GM21786 (cell line): Measurements from ENCODE around the gene ACP4.

Experiments used
- ATAC-seq: cut with Tn5 transposase; IDR thresholded peaks from one replicate; pipeline ENCODE4 v1.9.1; 2021; ENCODE audit not compliant: unreplicated experiment

Gene ACP4

DNA sequence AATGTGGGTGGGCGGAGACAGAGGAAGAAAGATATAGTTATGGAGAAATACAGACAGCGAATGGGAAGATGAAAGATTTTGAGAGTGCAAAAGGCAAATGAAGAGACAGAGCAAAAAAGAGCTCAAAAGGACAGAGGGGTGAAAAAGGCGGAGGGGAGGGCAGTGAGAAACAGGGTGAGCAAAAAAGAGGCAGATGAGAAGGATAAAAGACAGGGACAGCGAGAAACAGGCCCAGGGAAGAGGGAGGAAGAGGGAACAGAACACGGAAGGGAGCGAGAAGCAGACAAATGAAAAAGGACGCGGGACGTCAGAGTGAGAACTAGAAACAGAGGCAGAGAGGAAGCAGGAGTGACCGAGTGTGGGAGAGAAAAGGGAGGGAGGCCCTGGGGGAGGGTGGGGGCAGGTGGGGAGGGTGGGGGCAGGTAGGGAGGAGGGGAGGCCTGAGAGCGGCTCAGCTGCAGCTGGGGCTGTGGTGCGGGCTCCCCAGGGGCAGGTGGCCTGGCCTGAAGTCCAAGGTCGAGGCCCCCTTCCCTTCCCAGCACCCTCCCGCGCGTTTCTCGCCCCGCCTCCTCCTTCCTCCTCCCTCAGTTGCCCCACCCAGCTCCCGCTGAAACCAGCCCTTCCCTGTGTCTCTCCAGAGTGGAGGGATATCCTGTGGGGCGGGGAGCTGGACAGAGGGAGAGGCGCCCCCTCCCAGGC, 30.5 kb downstream of the ACP4 start:
- ATAC-seq: no peak

DNA sequence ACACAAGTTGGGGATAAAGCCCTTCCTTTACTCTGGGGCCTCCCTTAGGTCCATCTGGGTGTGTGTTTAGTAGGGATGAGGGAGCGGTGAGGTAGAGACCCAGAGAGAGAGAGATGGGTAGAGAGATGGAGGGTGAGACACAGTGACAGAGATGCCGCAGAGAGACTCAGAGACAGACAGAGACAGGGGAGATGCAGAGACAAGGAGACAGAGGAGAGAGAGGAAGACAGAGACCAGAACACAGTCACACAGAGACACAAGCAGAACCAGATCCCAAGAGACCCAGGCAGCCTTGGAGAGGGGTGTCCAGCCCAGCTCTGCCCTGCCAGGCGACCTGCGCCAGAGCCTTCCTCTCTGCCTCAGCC, 31.0 kb downstream of the ACP4 start:
- ATAC-seq: no peak

GRCh38 chr19:50821622-50822021, 31.4 kb downstream of the ACP4 start:
- ATAC-seq: no peak

GRCh38 chr19:50822661-50823208, 32.5 kb downstream of the ACP4 start:
- ATAC-seq: no peak

GRCh38 chr19:50823389-50824042, 33.3 kb downstream of the ACP4 start, which contains the start of gene KLK1:
KLK1 (minus strand) TSS chr19:50823787; CDS start chr19:50823748, 39 bp downstream.
- no peak for ATAC-seq

DNA sequence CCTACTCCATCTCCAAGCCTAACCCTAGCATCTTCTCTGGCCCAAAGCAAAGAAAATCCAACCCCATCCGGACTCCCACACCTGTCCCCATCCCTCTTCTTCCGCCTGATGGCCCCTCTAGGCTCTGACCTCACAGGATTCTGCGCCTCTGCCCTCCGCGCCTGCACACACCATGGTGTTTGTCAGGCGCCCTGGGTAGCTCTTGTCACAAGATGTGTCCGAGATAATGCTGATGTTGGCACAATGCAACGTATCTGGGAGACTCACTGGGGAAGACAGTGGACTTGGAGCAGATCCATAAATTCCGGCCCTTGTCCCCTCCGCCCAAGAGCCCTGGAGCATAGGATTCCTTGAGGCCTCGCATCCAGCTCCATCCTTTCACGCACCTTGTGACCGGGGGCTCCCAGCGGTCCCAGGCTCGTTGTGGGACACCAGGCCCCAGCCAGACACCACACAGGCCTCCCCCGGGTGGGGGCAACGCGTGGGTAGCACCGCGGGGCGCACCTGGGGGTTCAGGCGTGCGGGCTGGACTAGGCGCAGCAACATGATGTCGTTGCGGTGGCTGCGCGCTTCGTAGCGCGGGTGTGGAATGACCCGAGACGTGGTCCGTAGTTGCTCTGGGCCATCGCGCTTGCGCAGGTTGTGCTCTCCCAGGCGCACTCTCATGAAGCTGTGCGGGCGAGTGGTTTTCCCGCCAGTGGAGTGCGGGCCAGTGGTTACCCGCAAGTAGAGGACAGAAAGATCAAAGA, 36.5 kb downstream of the ACP4 start:
- no peak for ATAC-seq

DNA sequence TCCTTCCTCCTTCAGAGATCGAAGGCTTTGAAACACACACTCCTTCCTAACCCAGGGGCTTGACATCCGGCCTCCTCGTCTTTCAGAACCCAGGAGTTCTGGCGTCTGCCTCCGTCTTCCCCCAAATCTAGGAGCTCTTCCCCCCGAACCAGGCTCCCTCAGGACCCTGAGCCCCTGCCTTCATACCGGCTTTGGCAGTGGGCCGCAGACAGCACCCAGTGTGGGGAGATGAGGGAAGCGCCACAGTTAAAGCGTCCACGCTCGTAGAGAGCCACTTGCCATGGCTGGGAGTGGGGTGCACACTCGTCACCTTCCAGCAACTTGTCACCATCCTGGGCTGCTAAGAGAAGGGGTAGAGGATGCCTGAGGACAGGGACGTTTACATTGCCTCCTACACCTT, 37.3 kb downstream of the ACP4 start:
- ATAC-seq: no peak

DNA sequence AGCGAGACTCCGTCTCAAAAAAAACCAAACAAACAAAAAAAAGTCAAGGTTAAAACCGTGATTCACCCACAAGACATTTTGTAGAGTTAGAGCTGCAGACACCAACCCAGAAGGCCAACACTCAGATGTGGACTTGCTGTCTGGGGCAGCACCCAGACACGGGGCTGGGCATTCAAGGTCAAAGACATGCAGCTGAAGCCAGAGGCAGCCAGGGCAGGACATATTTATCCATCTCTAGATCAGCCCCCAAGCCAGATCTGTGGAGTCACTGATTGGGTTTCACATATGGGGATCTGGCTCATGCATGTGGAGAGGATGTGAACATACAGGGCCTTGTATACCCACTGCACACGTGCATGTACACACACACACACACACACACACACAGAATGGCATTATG, 39.6 kb downstream of the ACP4 start:
- ATAC-seq: no peak

- ATAC-seq: no peak
Measured at GRCh38 chr19:50830266-50831025, 40.2 kb downstream of the ACP4 start.

GRCh38 chr19:50831026-50831396, 40.8 kb downstream of the ACP4 start:
- no peak for ATAC-seq

GRCh38 chr19:50832666-50833065, 42.5 kb downstream of the ACP4 start:
- no peak for ATAC-seq

GRCh38 chr19:50833117-50833801, 43.0 kb downstream of the ACP4 start, which contains the start of gene KLK15:
KLK15 (minus strand) TSS chr19:50833574; CDS start chr19:50831492, 2,082 bp downstream.
- ATAC-seq: no peak

GRCh38 chr19:50833802-50834167, 43.6 kb downstream of the ACP4 start:
- no peak for ATAC-seq

DNA sequence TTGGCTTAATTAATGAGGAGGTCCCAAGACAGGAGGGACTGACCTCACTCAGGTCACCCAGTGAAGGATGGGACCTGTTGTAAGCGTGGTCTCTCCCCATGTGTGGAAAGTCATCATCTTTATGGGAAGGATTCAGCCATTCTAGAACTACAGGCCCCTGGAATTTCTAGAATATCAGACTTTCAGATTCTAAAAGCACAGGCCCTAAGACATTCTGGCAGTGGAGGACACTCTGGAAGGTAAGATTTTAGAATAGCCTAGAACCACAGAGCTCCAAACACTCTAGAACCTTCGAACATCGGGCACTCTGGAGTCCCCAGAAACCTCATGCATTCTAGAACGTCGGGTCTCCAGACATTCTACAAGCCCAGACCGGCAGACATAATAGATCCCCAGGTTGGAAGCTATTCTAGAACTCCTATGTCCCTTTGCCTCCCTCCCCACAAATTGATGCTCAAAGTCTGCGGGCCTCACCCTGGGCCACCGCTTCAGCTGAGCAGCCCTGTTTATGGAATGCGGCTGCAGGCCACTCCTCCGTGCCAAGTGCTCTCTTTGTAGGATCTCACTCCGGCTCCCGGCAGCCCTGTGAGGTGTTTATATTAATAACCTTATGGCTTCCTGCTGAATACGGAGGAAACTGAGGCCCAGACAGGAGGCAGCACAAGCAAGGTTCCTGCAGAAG, 45.0 kb downstream of the ACP4 start:
- ATAC-seq: no peak

DNA sequence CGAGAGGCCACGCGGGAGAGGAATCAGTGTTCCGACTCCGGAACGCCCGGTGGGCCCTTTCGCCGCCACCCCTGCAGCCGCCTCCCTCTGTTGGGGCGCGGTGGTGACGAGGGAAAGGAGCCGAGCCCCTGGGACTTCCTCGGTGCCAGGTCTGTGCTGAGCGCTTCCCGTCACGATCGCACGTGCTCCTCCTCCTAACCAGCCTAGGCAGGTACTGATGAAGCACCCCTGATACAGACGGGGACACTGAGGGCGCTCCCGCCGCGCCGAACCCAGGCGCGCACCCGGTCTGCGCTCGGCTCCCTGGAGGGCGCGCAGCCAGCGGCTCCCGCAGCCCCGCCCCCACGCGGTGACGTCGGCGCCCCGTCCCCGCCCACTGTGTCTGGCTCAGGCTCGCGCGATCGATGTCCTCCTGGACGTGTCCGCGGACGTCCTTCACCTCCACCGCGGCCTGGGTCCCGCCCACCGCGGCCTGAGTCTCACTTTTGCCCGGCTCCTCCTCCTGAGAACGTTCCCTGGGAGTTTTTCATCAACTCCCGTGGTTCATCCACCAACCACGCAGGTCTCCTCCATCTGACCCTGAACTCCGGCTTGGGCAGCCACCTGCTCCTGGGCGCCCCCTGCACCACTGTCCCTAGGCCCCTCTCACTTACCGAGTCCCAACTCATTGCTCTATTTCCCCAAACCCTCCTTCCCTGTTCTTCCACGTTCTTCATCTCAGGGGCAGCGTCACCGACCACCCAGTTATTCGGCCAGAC, 45.7 kb downstream of the ACP4 start:
- ATAC-seq: peak; percentile 78

GRCh38 chr19:50836543-50837195, 46.5 kb downstream of the ACP4 start:
- ATAC-seq: no peak

DNA sequence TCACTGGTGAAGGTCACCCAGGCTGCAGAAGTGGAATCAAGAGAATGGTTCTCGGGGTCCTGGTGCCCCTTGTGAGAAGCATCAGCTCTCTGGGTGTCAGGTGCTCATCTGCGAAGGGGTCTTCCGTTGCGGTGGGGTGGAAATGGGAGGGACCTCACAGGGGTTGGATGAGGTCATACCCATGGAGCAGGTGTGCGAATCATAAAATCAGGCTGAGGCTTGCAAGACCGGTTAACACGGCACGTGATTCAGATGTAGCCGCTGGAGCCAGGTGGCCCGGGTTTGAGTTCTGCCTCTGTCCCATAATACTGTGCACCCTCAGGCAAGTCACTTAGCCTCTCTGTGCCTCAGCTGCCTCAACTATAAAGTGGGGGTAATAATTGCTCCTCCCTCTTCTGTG, 47.1 kb downstream of the ACP4 start:
- no peak for ATAC-seq

DNA sequence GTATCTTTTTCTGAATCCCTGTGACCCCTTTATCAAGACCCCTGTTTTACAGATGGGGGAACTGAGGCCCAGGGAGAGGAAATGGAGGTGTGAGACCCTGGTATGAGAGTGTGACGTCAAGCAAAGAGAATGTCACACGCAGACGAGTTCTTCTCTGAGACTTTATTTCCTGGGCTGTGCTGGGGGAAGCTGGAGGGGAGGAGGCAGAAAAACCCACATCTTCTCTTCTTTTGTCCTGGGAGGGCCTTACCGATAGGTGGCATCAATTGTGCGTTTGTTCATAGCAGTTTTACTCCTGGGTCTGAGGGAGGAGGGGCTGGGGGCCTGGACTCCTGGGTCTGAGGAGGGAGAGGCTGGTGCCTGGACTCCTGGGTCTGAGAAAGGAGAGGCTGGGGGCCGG, 48.0 kb downstream of the ACP4 start:
- ATAC-seq: no peak
